Muscle of arm (tissue), 12 donors: ENCODE results near the gene PCDHGB4. TPM values are rescaled to one million over a fixed set of nuclear protein-coding genes. Genes with fewer than 3 reads are reported as not detected.
"Not testable (repeated sequence)": the region's sequence is repeated elsewhere in the genome, so short reads cannot be mapped to it uniquely, and the experiment has no call there.

Experiments
- DNase-seq: peaks from one replicate; pipeline ENCODE4 v3.0.0-alpha.2; 2013
- polyA plus RNA-seq, 12 donors: library from polyadenylated mRNA; unstranded; fragments of 120-200 nt; gene quantifications; one replicate each; pipeline ENCODE4 v1.2.1, GENCODE V29; 2013; ENCODE audit not compliant: insufficient read length in 12 of 12

The PCDHGB4 gene
- polyA plus RNA-seq, 12 donors = 1.9 to 3.5 (median 2.3) TPM; not detected in 1

GRCh38 chr5:141421489-141421855, 34.0 kb downstream of the PCDHGB4 start:
- no peak for DNase-seq

GRCh38 chr5:141422742-141423291, 35.3 kb downstream of the PCDHGB4 start:
- no peak for DNase-seq

GRCh38 chr5:141427783-141428426, 40.4 kb downstream of the PCDHGB4 start:
- no peak for DNase-seq

GRCh38 chr5:141430332-141431113, 43.0 kb downstream of the PCDHGB4 start, which contains the start of gene PCDHGA12:
Gene PCDHGA12 (plus strand): TSS chr5:141430507. CDS start chr5:141430760, 253 bp downstream.
- no peak for DNase-seq

GRCh38 chr5:141431286-141431685, 43.8 kb downstream of the PCDHGB4 start:
- no peak for DNase-seq

GRCh38 chr5:141432308-141432707, 44.8 kb downstream of the PCDHGB4 start:
- DNase-seq = not testable (repeated sequence)

GRCh38 chr5:141432726-141433125, 45.2 kb downstream of the PCDHGB4 start:
- not testable (repeated sequence) for DNase-seq

GRCh38 chr5:141434006-141434405, 46.5 kb downstream of the PCDHGB4 start:
- DNase-seq = no peak

GRCh38 chr5:141437221-141437620, 49.7 kb downstream of the PCDHGB4 start:
- DNase-seq = no peak

GRCh38 chr5:141439411-141440141, 52.1 kb downstream of the PCDHGB4 start:
- no peak for DNase-seq

Other genes starting within 250 kb of the PCDHGB4 start
- gene PCDHB6, start 237.6 kb upstream of the PCDHGB4 start, polyA plus RNA-seq = 1 to 10 TPM in 11 of 12 donors, not detected in 1; 1.6 to 3.8 (median 1.9) TPM
- gene PCDHB7, start 215.1 kb upstream of the PCDHGB4 start, polyA plus RNA-seq = 1 to 10 TPM in 11 of 12 donors, not detected in 1; 1.8 to 3.3 (median 2.4) TPM
- gene PCDHB8, start 209.9 kb upstream of the PCDHGB4 start, polyA plus RNA-seq = 1 to 10 TPM in 6 of 12 donors, under 1 TPM in 4, not detected in 2; 0.44 to 1.6 (median 1.2) TPM
- 1 to 10 TPM in 11 of 12 donors, not detected in 1; 2.8 to 6.3 (median 3.9) TPM for gene PCDHB16, start 205.3 kb upstream of the PCDHGB4 start, polyA plus RNA-seq
- gene PCDHB9, start 200.5 kb upstream of the PCDHGB4 start, polyA plus RNA-seq = 1 to 10 TPM in 10 of 12 donors, not detected in 2; 1.4 to 4.6 (median 2.3) TPM
- gene PCDHB10, start 195.3 kb upstream of the PCDHGB4 start, polyA plus RNA-seq = 1 to 10 TPM in 10 of 12 donors, not detected in 2; 3.2 to 5.7 (median 4.8) TPM
- gene PCDHB11, start 188.1 kb upstream of the PCDHGB4 start, polyA plus RNA-seq = 1 to 10 TPM in 11 of 12 donors, not detected in 1; 1.6 to 3.4 (median 2.5) TPM
- gene PCDHB12, start 179.0 kb upstream of the PCDHGB4 start, polyA plus RNA-seq = 1 to 10 TPM in 11 of 12 donors, not detected in 1; 1.9 to 3.8 (median 2.8) TPM
- gene PCDHB13, start 173.8 kb upstream of the PCDHGB4 start, polyA plus RNA-seq = 1 to 10 TPM in 11 of 12 donors, not detected in 1; 2.2 to 4.3 (median 3.0) TPM
- 1 to 10 TPM in 11 of 12 donors, not detected in 1; 5.4 to 9.6 (median 7.0) TPM for gene PCDHB14, start 164.4 kb upstream of the PCDHGB4 start, polyA plus RNA-seq
- 10 to 100 TPM in 1 of 12 donors, 1 to 10 TPM in 10, not detected in 1; 5.8 to 12.3 (median 6.8) TPM for gene PCDHB15, start 142.3 kb upstream of the PCDHGB4 start, polyA plus RNA-seq
- not detected for gene SLC25A2, start 83.6 kb upstream of the PCDHGB4 start, polyA plus RNA-seq
- 100 to 1,000 TPM in 2 of 12 donors, 10 to 100 TPM in 9, not detected in 1; 77.9 to 106 (median 91.7) TPM for gene TAF7, start 66.9 kb upstream of the PCDHGB4 start, polyA plus RNA-seq
- under 1 TPM in 10 of 12 donors, not detected in 2; 0.44 to 0.86 (median 0.56) TPM for gene PCDHGA1, start 57.2 kb upstream of the PCDHGB4 start, polyA plus RNA-seq
- gene PCDHGA2, start 48.9 kb upstream of the PCDHGB4 start, polyA plus RNA-seq = 1 to 10 TPM in 11 of 12 donors, not detected in 1; 1.6 to 5.9 (median 2.5) TPM
- gene PCDHGA3, start 43.9 kb upstream of the PCDHGB4 start, polyA plus RNA-seq = 1 to 10 TPM in 10 of 12 donors, not detected in 2; 1.2 to 1.8 (median 1.4) TPM
- gene PCDHGB1, start 37.6 kb upstream of the PCDHGB4 start, polyA plus RNA-seq = 1 to 10 TPM in 1 of 12 donors, under 1 TPM in 9, not detected in 2; 0.32 to 1.0 (median 0.65) TPM
- gene PCDHGA4, start 32.7 kb upstream of the PCDHGB4 start, polyA plus RNA-seq = 1 to 10 TPM in 9 of 12 donors, under 1 TPM in 1, not detected in 2; 0.93 to 1.9 (median 1.5) TPM
- 1 to 10 TPM in 10 of 12 donors, not detected in 2; 1.8 to 3.0 (median 2.1) TPM for gene PCDHGB2, start 27.7 kb upstream of the PCDHGB4 start, polyA plus RNA-seq
- 1 to 10 TPM in 10 of 12 donors, not detected in 2; 2.1 to 3.4 (median 2.7) TPM for gene PCDHGA5, start 23.5 kb upstream of the PCDHGB4 start, polyA plus RNA-seq
- gene PCDHGB3, start 17.5 kb upstream of the PCDHGB4 start, polyA plus RNA-seq = 1 to 10 TPM in 8 of 12 donors, under 1 TPM in 2, not detected in 2; 0.94 to 2.0 (median 1.3) TPM
- 1 to 10 TPM in 10 of 12 donors, not detected in 2; 2.5 to 5.4 (median 3.5) TPM for gene PCDHGA6, start 13.8 kb upstream of the PCDHGB4 start, polyA plus RNA-seq
- 1 to 10 TPM in 10 of 12 donors, not detected in 2; 1.1 to 2.0 (median 1.6) TPM for gene PCDHGA7, start 5.0 kb upstream of the PCDHGB4 start, polyA plus RNA-seq
- 1 to 10 TPM in 1 of 12 donors, under 1 TPM in 9, not detected in 2; 0.34 to 1.1 (median 0.66) TPM for gene PCDHGA8, start 4.9 kb downstream of the PCDHGB4 start, polyA plus RNA-seq
- gene PCDHGB5, start 10.2 kb downstream of the PCDHGB4 start, polyA plus RNA-seq = 1 to 10 TPM in 11 of 12 donors, not detected in 1; 2.7 to 7.7 (median 4.0) TPM
- 1 to 10 TPM in 11 of 12 donors, not detected in 1; 2.8 to 5.2 (median 4.2) TPM for gene PCDHGA9, start 15.1 kb downstream of the PCDHGB4 start, polyA plus RNA-seq
- 1 to 10 TPM in 11 of 12 donors, not detected in 1; 2.8 to 7.7 (median 4.3) TPM for gene PCDHGB6, start 20.3 kb downstream of the PCDHGB4 start, polyA plus RNA-seq
- gene PCDHGA10, start 25.3 kb downstream of the PCDHGB4 start, polyA plus RNA-seq = 1 to 10 TPM in 11 of 12 donors, not detected in 1; 1.3 to 3.4 (median 1.8) TPM
- 10 to 100 TPM in 3 of 12 donors, 1 to 10 TPM in 8, not detected in 1; 6.5 to 14.7 (median 8.6) TPM for gene PCDHGB7, start 30.0 kb downstream of the PCDHGB4 start, polyA plus RNA-seq
- gene PCDHGA11, start 33.4 kb downstream of the PCDHGB4 start, polyA plus RNA-seq = 1 to 10 TPM in 10 of 12 donors, not detected in 2; 2.6 to 5.1 (median 3.4) TPM
- 1 to 10 TPM in 10 of 12 donors, not detected in 2; 1.2 to 4.6 (median 2.1) TPM for gene PCDHGA12, start 42.8 kb downstream of the PCDHGB4 start, polyA plus RNA-seq
- 100 to 1,000 TPM in 7 of 12 donors, 10 to 100 TPM in 4, not detected in 1; 86.1 to 193 (median 119) TPM for gene PCDHGC3, start 88.3 kb downstream of the PCDHGB4 start, polyA plus RNA-seq
- 1 to 10 TPM in 9 of 12 donors, under 1 TPM in 1, not detected in 2; 0.93 to 2.7 (median 1.7) TPM for gene PCDHGC4, start 97.3 kb downstream of the PCDHGB4 start, polyA plus RNA-seq
- gene PCDHGC5, start 101.4 kb downstream of the PCDHGB4 start, polyA plus RNA-seq = 1 to 10 TPM in 2 of 12 donors, under 1 TPM in 8, not detected in 2; 0.19 to 1.3 (median 0.71) TPM
- gene DIAPH1, start 231.3 kb downstream of the PCDHGB4 start, polyA plus RNA-seq = 10 to 100 TPM in 11 of 12 donors, not detected in 1; 19.9 to 47.9 (median 22.4) TPM
- gene HDAC3, start 249.2 kb downstream of the PCDHGB4 start, polyA plus RNA-seq = 10 to 100 TPM in 11 of 12 donors, not detected in 1; 36.9 to 87.4 (median 51.4) TPM
- gene RELL2, start 249.3 kb downstream of the PCDHGB4 start, polyA plus RNA-seq = under 1 TPM in 10 of 12 donors, not detected in 2; 0.10 to 0.84 (median 0.29) TPM